Measurements from ENCODE around the gene P2RY6.

GRCh38 chr11:73310661-73311393 lies 38.7 kb downstream of the P2RY6 start:
- TF ChIP-seq CTCF (IDR thresholded peaks at IDR 0.05), result no peak
- no peak for TF ChIP-seq ZFX (IDR thresholded peaks at IDR 0.05; ENCODE audit: borderline replicate concordance)
